GM19043 (cell line): ENCODE results near the gene MTCH2.
A peak's percentile ranks its signal among the peaks of the same experiment; 100 is the strongest.
"Not testable (repeated sequence)": the region's sequence is repeated elsewhere in the genome, so short reads cannot be mapped to it uniquely, and the experiment has no call there.

Experiments
- ATAC-seq: cut with Tn5 transposase; IDR thresholded peaks from one replicate; pipeline ENCODE4 v1.9.1; 2021; ENCODE audit warnings: low read depth; ENCODE audit not compliant: unreplicated experiment

Gene MTCH2

GRCh38 chr11:47642099-47642855, at the start of gene MTCH2:
Gene MTCH2, minus strand, starts transcription at chr11:47642559. Its CDS starts 94 bp downstream, at chr11:47642465.
- ATAC-seq, result peak; percentile 88

- no peak for ATAC-seq
These were observed 49.6 kb upstream of the MTCH2 start for GRCh38 chr11:47691979-47692378.

GRCh38 chr11:47689480-47689879, 47.1 kb upstream of the MTCH2 start:
- ATAC-seq, result no peak

- ATAC-seq, result no peak
These were observed 46.6 kb upstream of the MTCH2 start for GRCh38 chr11:47688991-47689390.

GRCh38 chr11:47688111-47688510, 45.8 kb upstream of the MTCH2 start:
- ATAC-seq, result no peak

- ATAC-seq, result not testable (repeated sequence)
These were observed 44.3 kb upstream of the MTCH2 start for GRCh38 chr11:47686704-47687103.

GRCh38 chr11:47686151-47686550, 43.8 kb upstream of the MTCH2 start:
- no peak for ATAC-seq

- ATAC-seq, result no peak
These were observed 33.5 kb upstream of the MTCH2 start for GRCh38 chr11:47675851-47676250.

GRCh38 chr11:47672283-47672730, 29.9 kb upstream of the MTCH2 start:
- no peak for ATAC-seq

GRCh38 chr11:47669856-47670255, 27.5 kb upstream of the MTCH2 start:
- no peak for ATAC-seq

GRCh38 chr11:47668665-47669064, 26.3 kb upstream of the MTCH2 start:
- no peak for ATAC-seq

GRCh38 chr11:47667555-47667954, 25.2 kb upstream of the MTCH2 start:
- ATAC-seq, result no peak

- ATAC-seq, result no peak
These were observed 24.8 kb upstream of the MTCH2 start for GRCh38 chr11:47667135-47667534.

- ATAC-seq, result not testable (repeated sequence)
These were observed 22.6 kb upstream of the MTCH2 start for GRCh38 chr11:47664936-47665335.

GRCh38 chr11:47661245-47661644, 18.9 kb upstream of the MTCH2 start:
- no peak for ATAC-seq

- ATAC-seq, result no peak
These were observed 16.9 kb upstream of the MTCH2 start for GRCh38 chr11:47659276-47659675.

- ATAC-seq, result no peak
These were observed 14.0 kb upstream of the MTCH2 start for GRCh38 chr11:47656260-47656885.

- ATAC-seq, result no peak
These were observed 9.6 kb upstream of the MTCH2 start for GRCh38 chr11:47651818-47652469.

- ATAC-seq, result no peak
These were observed 6.9 kb upstream of the MTCH2 start for GRCh38 chr11:47649276-47649675.

GRCh38 chr11:47646019-47646418, 3.7 kb upstream of the MTCH2 start:
- no peak for ATAC-seq

- no peak for ATAC-seq
These were observed 3.1 kb upstream of the MTCH2 start for GRCh38 chr11:47645500-47645899.
